Body of pancreas (tissue), 4 donors: ENCODE data around the gene WWTR1. TPM values are rescaled to one million over a fixed set of nuclear protein-coding genes. Genes with fewer than 3 reads are reported as not detected.

ENCODE experiments used
- ATAC-seq: fragments of 150-250 bp; one replicate; pipeline ENCODE4 v1.9.1; 2016
- DNase-seq, 4 donors: peaks; one replicate each; pipeline ENCODE4 v3.0.0-alpha.2; 2019
- H3K27ac ChIP-seq, 4 donors: fragments of 200-600 bp; sonication (generic); 1 replicate in 3 of 4; 2 replicates in 1 of 4; pipeline versions ENCODE4 v1.5.1 to v1.6.1; 2016 to 2019; ENCODE audit warnings: mild to moderate bottlenecking in 1 of 4, mixed read lengths in 1 of 4, moderate library complexity in 1 of 4
- H3K27me3 ChIP-seq, 2 donors: fragments of 200-600 bp; sonication (generic); one replicate each; pipeline ENCODE4 v1.6.0; 2016; ENCODE audit warnings: mild to moderate bottlenecking in 1 of 2
- H3K36me3 ChIP-seq, 2 donors: fragments of 200-600 bp; sonication (generic); replicated peaks in 1 of 2; 2 replicates each; pipeline ENCODE4 v1.5.1; 2016; ENCODE audit warnings: low read depth in 2 of 2; ENCODE audit not compliant: insufficient read depth in 1 of 2
- H3K4me1 ChIP-seq: fragments of 200-600 bp; sonication (generic); one replicate; pipeline ENCODE4 v1.6.0; 2016
- H3K4me3 ChIP-seq, 2 donors: fragments of 200-600 bp; sonication (generic); 1 replicate in 1 of 2; 2 replicates in 1 of 2; pipeline ENCODE4 v1.5.1; 2016 to 2019
- H3K9me3 ChIP-seq, 3 donors: fragments of 200-600 bp; sonication (generic); 1 replicate in 2 of 3; 2 replicates in 1 of 3; pipeline ENCODE4 v1.5.1; 2016
- POLR2A ChIP-seq, 3 donors: fragments of 450-650 bp; IDR thresholded peaks; one replicate each; pipeline ENCODE4 v1.6.1; 2016; ENCODE audit warnings: antibody characterized with exemption in 3 of 3, mild to moderate bottlenecking in 2 of 3
- WGBS, 2 donors: methylation state at CpG; one replicate each; pipeline ENCODE4 v1.1.5; 2017; 5-methylcytosine and 5-hydroxymethylcytosine counted together
- intact Hi-C: fragments of 100-400 bp; cut with DNase I; formaldehyde crosslinking; loops from one replicate; pipeline ENCODE4 v1.15.1; 2023
- total RNA-seq, 2 donors: library from RNA; depleted of rRNA; stranded (reverse); fragments of >200 nt; gene quantifications; one replicate each; pipeline ENCODE4 v1.1.0, GENCODE V29; 2016
- TF ChIP-seq, protein P1 (sequence below), 7 experiments: fragments of 450-650 bp in 4 of 7; fragments of 200-600 bp in 3 of 7; sonication (generic) in 3 of 7; IDR thresholded peaks; one replicate each; pipeline ENCODE4 v1.5.1; 2016 to 2019; ENCODE audit warnings: antibody characterized with exemption in 7 of 7

Gene WWTR1
- total RNA-seq, 2 donors from 2014 or later, result 46.2 to 64.3 TPM

DNA sequence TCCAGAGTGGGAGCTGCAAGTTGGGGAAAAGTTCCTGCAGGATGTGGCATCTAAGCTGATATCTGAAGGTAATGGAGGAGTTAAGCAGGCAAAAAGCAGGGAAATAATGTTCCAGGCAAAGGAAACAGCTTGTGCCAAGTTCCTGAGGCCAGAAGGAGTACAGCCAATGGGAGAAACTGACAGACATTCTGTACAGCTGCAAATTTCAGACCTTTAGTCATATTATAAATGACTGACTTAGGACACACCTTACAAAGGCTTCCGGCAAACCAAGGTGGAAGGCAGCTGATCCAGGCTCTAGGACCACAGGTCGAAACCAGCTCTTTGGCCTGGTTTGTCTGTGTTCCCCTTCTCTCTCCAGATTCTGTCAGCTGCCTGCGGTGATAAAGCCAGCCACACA is 9.3 kb downstream of the WWTR1 start:
- no peaks in the 10 kb centered on the region for H3K27me3 ChIP-seq
- WGBS, 2 donors, result 67 to 74% methylated on average over 3 of the region's 3 CpGs
- peak in 2 of 4 donors; percentile 6 to 14 for DNase-seq
- ATAC-seq, result peak; percentile 21
- H3K4me3 ChIP-seq, result no peak overlapping the region
- peaks cover 33% of the 10 kb centered on the region for H3K4me1 ChIP-seq
- TF ChIP-seq, protein P1, sequence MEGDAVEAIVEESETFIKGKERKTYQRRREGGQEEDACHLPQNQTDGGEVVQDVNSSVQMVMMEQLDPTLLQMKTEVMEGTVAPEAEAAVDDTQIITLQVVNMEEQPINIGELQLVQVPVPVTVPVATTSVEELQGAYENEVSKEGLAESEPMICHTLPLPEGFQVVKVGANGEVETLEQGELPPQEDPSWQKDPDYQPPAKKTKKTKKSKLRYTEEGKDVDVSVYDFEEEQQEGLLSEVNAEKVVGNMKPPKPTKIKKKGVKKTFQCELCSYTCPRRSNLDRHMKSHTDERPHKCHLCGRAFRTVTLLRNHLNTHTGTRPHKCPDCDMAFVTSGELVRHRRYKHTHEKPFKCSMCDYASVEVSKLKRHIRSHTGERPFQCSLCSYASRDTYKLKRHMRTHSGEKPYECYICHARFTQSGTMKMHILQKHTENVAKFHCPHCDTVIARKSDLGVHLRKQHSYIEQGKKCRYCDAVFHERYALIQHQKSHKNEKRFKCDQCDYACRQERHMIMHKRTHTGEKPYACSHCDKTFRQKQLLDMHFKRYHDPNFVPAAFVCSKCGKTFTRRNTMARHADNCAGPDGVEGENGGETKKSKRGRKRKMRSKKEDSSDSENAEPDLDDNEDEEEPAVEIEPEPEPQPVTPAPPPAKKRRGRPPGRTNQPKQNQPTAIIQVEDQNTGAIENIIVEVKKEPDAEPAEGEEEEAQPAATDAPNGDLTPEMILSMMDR (IDR thresholded peaks at IDR 0.05), result no peak
- no peak for TF ChIP-seq POLR2A (IDR thresholded peaks at IDR 0.05)
- H3K36me3 ChIP-seq, result no peaks in the 10 kb centered on the region
- H3K9me3 ChIP-seq, result no peaks in the 10 kb centered on the region
- peak overlapping the region in 1 of 4 donors; percentile 51 for H3K27ac ChIP-seq
- intact Hi-C loops, result no loop called here

GRCh38 chr3:149647812-149648211 is 10.0 kb downstream of the WWTR1 start:
- H3K4me3 ChIP-seq, result no peak overlapping the region
- ATAC-seq (no peak), DNase-seq (no peak)
- peak overlapping the region in 1 of 4 donors; percentile 51 for H3K27ac ChIP-seq
- no peaks in the 10 kb centered on the region for H3K9me3 ChIP-seq
- TF ChIP-seq POLR2A (IDR thresholded peaks at IDR 0.05), result no peak
- TF ChIP-seq, protein P1 (IDR thresholded peaks at IDR 0.05), result no peak
- peaks cover 39% of the 10 kb centered on the region for H3K4me1 ChIP-seq
- WGBS, 2 donors, result 85 to 94% methylated on average over 1 of the region's 1 CpG
- intact Hi-C loops, result no loop called here
- H3K27me3 ChIP-seq, result no peaks in the 10 kb centered on the region
- H3K36me3 ChIP-seq, result no peaks in the 10 kb centered on the region

DNA sequence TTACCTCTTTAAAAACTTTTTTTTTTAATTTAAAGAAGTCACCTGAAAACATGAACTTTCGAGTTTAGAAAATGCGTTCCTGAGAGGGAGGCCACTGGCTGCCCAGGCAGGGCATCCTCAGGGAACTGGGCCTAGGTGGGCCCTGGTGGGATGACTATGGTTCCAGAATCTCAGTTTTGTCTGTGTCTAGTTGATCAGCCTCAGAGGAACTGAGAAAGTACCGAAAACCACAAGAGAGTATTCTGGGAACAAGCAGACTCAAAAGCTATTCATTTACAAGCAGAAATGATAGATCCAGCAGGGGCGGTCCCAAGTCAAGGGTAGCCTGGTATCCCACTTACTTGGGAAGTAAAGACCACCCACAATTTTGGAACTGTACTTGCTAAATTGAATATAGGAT is 10.5 kb downstream of the WWTR1 start:
- Histone ChIP-seq H3K36me3 (no peaks in the 10 kb centered on the region), H3K27ac (peak overlapping the region in 1 of 4 donors; percentile 26), H3K9me3 (no peaks in the 10 kb centered on the region), H3K4me3 (no peak overlapping the region), H3K27me3 (no peaks in the 10 kb centered on the region), H3K4me1 (peaks cover 44% of the 10 kb centered on the region)
- TF ChIP-seq, protein P1 (IDR thresholded peaks at IDR 0.05), result no peak
- TF ChIP-seq POLR2A (IDR thresholded peaks at IDR 0.05), result no peak
- DNase-seq (no peak), ATAC-seq (no peak)
- 82 to 92% methylated on average over 4 of the region's 4 CpGs for WGBS, 2 donors
- intact Hi-C loops, result no loop called here

- 70 to 77% methylated on average over 4 of the region's 4 CpGs for WGBS, 2 donors
- ATAC-seq (no peak), DNase-seq (no peak)
- Histone ChIP-seq H3K27me3 (no peaks in the 10 kb centered on the region), H3K4me1 (peaks cover 52% of the 10 kb centered on the region), H3K9me3 (no peaks in the 10 kb centered on the region), H3K27ac (no peak overlapping the region), H3K36me3 (no peaks in the 10 kb centered on the region), H3K4me3 (no peak overlapping the region)
- TF ChIP-seq, protein P1 (IDR thresholded peaks at IDR 0.05), result no peak
- no peak for TF ChIP-seq POLR2A (IDR thresholded peaks at IDR 0.05)
- intact Hi-C loops, result no loop called here
Observed at GRCh38 chr3:149646181-149646766, 11.6 kb downstream of the WWTR1 start.

GRCh38 chr3:149643963-149644362 is 13.9 kb downstream of the WWTR1 start:
- 73 to 74% methylated on average over 3 of the region's 3 CpGs for WGBS, 2 donors
- TF ChIP-seq, protein P1 (IDR thresholded peaks at IDR 0.05), result no peak
- TF ChIP-seq POLR2A (IDR thresholded peaks at IDR 0.05), result no peak

More at GRCh38 chr3:149643963-149644362, 13.9 kb downstream of the WWTR1 start:
- Histone ChIP-seq H3K36me3 (no peaks in the 10 kb centered on the region), H3K27me3 (no peaks in the 10 kb centered on the region), H3K4me3 (no peak overlapping the region), H3K4me1 (peaks cover 52% of the 10 kb centered on the region), H3K27ac (peak overlapping the region in 2 of 4 donors; percentile 44 to 71), H3K9me3 (no peaks in the 10 kb centered on the region)
- ATAC-seq (no peak), DNase-seq (no peak)
- intact Hi-C loops, result no loop called here
